ENCODE measurements around the gene RAB4A.
"Not testable (repeated sequence)": the region's sequence is repeated elsewhere in the genome, so short reads cannot be mapped to it uniquely, and the experiment has no call there.

DNA sequence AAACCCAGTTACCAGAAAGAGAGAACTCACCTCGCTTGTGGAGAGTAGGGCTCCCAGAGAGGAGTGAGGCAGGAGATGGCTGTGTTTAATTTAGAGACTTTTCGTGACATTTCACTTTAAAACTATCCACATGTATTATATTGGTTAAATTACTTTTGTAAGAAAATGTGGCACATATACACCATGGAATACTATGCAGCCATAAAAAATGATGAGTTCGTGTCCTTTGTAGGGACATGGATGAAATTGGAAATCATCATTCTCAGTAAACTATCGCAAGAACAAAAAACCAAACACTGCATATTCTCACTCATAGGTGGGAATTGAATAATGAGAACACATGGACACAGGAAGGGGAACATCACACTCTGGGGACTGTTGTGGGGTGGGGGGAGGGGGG is 20.8 kb downstream of the RAB4A start:
- TF ChIP-seq, protein P1, sequence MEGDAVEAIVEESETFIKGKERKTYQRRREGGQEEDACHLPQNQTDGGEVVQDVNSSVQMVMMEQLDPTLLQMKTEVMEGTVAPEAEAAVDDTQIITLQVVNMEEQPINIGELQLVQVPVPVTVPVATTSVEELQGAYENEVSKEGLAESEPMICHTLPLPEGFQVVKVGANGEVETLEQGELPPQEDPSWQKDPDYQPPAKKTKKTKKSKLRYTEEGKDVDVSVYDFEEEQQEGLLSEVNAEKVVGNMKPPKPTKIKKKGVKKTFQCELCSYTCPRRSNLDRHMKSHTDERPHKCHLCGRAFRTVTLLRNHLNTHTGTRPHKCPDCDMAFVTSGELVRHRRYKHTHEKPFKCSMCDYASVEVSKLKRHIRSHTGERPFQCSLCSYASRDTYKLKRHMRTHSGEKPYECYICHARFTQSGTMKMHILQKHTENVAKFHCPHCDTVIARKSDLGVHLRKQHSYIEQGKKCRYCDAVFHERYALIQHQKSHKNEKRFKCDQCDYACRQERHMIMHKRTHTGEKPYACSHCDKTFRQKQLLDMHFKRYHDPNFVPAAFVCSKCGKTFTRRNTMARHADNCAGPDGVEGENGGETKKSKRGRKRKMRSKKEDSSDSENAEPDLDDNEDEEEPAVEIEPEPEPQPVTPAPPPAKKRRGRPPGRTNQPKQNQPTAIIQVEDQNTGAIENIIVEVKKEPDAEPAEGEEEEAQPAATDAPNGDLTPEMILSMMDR (IDR thresholded peaks at IDR 0.05) = not testable (repeated sequence)
- not testable (repeated sequence) for TF ChIP-seq POLR2A (IDR thresholded peaks at IDR 0.05)
